Measurements from ENCODE around the gene BCL2L12.
"Not testable (repeated sequence)": the region's sequence is repeated elsewhere in the genome, so short reads cannot be mapped to it uniquely, and the experiment has no call there.

Gene BCL2L12

GRCh38 chr19:49704888-49705642 is 39.3 kb downstream of the BCL2L12 start:
- no peak for DNase-seq (ENCODE audit: low read depth in 4 of 4, low spot score in 1 of 4)

GRCh38 chr19:49705919-49706318 is 40.2 kb downstream of the BCL2L12 start:
- no peak for DNase-seq (ENCODE audit: low read depth in 4 of 4, low spot score in 1 of 4)

GRCh38 chr19:49710372-49710951 is 44.7 kb downstream of the BCL2L12 start:
- DNase-seq (ENCODE audit: low read depth in 4 of 4, low spot score in 1 of 4): no peak

GRCh38 chr19:49712397-49712859 is 46.7 kb downstream of the BCL2L12 start:
- no peak for DNase-seq (ENCODE audit: low read depth in 4 of 4, low spot score in 1 of 4)

GRCh38 chr19:49713236-49713845 is 47.6 kb downstream of the BCL2L12 start:
- no peak for DNase-seq (ENCODE audit: low read depth in 4 of 4, low spot score in 1 of 4)

GRCh38 chr19:49716154-49716553 is 50.4 kb downstream of the BCL2L12 start:
- DNase-seq (ENCODE audit: low read depth in 4 of 4, low spot score in 1 of 4): no peak

GRCh38 chr19:49718511-49718910 is 52.8 kb downstream of the BCL2L12 start:
- DNase-seq (ENCODE audit: low read depth in 4 of 4, low spot score in 1 of 4): no peak

GRCh38 chr19:49718991-49719390 is 53.3 kb downstream of the BCL2L12 start:
- no peak for DNase-seq (ENCODE audit: low read depth in 4 of 4, low spot score in 1 of 4)

GRCh38 chr19:49719420-49719819 is 53.7 kb downstream of the BCL2L12 start:
- not testable (repeated sequence) for DNase-seq (ENCODE audit: low read depth in 4 of 4, low spot score in 1 of 4)
